AG04450 (cell line): ENCODE data around the gene COL7A1. TPM values are rescaled to one million over a fixed set of nuclear protein-coding genes. Genes with fewer than 3 reads are reported as not detected.

Experiments used
- CTCF ChIA-PET: fragments of 300-600, 350-600 bp; formaldehyde crosslinking; extraction: SDS; loops from one replicate; lab custom pipeline; 2022; ENCODE audit warnings: antibody characterized with exemption, inconsistent platforms; lab: Charles Lee
- POLR2A ChIA-PET: fragments of 350-600 bp; formaldehyde crosslinking; extraction: SDS; loops from one replicate; lab custom pipeline; 2021; ENCODE audit warnings: antibody characterized with exemption, inconsistent platforms; lab: Yijun Ruan, JAX
- DNase-seq: peaks from one replicate; pipeline ENCODE4 v3.0.0-alpha.2; 2011; ENCODE audit warnings: low read depth, low spot score
- H3K27ac ChIP-seq: one replicate; pipeline ENCODE4 v1.5.1; 2012; ENCODE audit warnings: low read depth, low read length, control low read depth
- H3K27me3 ChIP-seq: one replicate; pipeline ENCODE4 v1.6.0; 2012; ENCODE audit warnings: low read length; ENCODE audit not compliant: control insufficient read depth, insufficient read depth
- H3K4me3 ChIP-seq: 2 replicates; pipeline ENCODE4 v1.5.1; 2011; ENCODE audit warnings: mild to moderate bottlenecking, low read depth, low read length, control low read depth
- H3K9me3 ChIP-seq: 2 replicates; pipeline ENCODE4 v1.5.1; 2012; ENCODE audit warnings: low read length; ENCODE audit not compliant: control insufficient read depth, insufficient read depth
- polyA plus RNA-seq: library from polyadenylated mRNA; depleted of rRNA; stranded (reverse); fragments of >200 nt; gene quantifications from 2 replicates; pipeline ENCODE4 v1.2.3, GENCODE V29; 2011
- TF ChIP-seq, protein P1 (sequence below): IDR thresholded peaks from 2 replicates; pipeline ENCODE4 v1.5.1; 2011; ENCODE audit warnings: low read depth, low read length, control low read depth, inconsistent platforms

COL7A1 gene
- polyA plus RNA-seq, 1 experiment: 19.8 TPM

DNA sequence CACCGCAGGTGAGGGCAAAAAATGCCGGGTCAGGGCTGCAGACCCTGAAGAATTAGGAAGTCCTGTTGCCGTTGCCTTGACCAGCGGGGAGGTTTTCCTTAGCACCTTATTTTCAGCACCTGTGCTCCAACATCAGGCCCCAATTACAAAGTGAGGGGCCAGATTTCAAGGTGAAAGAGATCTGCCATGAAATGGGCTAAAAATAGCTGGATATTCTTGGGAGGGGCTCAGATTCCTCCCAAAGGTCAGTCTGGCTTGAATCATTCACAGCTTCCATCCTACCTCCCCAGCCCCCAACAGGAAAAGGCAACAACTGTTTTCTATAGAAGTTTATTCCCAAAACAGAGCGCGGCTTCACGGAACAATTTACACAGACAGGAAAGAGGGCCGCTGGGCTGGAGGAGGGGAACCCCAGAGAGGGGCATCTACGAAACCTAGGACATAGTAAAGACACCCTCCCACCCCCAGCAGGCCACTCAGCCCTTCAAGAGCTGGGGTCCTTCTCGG is 41.1 kb upstream of the COL7A1 start:
- no peak for DNase-seq
- Histone ChIP-seq H3K9me3 (peaks cover 3% of the 10 kb centered on the region; the same call in 1 of the 2 replicates), H3K4me3 (peak overlapping the region; percentile 86), H3K27me3 (peaks cover 6% of the 10 kb centered on the region), H3K27ac (no peak overlapping the region)
- CTCF ChIA-PET: interaction anchor here (0.5 to 2.7 kb wide), 13 partner anchors 9 to 200 kb away, joined by 3 to 18 read pairs (median 6); partner anchors contain the start of gene CELSR3
- POLR2A ChIA-PET: interaction anchor here (0.9 to 2.2 kb wide), 10 partner anchors 13 to 81 kb away, joined by 3 to 19 read pairs (median 10); partner anchors contain the start of genes CELSR3, IP6K2 and UQCRC1
- TF ChIP-seq, protein P1, sequence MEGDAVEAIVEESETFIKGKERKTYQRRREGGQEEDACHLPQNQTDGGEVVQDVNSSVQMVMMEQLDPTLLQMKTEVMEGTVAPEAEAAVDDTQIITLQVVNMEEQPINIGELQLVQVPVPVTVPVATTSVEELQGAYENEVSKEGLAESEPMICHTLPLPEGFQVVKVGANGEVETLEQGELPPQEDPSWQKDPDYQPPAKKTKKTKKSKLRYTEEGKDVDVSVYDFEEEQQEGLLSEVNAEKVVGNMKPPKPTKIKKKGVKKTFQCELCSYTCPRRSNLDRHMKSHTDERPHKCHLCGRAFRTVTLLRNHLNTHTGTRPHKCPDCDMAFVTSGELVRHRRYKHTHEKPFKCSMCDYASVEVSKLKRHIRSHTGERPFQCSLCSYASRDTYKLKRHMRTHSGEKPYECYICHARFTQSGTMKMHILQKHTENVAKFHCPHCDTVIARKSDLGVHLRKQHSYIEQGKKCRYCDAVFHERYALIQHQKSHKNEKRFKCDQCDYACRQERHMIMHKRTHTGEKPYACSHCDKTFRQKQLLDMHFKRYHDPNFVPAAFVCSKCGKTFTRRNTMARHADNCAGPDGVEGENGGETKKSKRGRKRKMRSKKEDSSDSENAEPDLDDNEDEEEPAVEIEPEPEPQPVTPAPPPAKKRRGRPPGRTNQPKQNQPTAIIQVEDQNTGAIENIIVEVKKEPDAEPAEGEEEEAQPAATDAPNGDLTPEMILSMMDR: no peak

DNA sequence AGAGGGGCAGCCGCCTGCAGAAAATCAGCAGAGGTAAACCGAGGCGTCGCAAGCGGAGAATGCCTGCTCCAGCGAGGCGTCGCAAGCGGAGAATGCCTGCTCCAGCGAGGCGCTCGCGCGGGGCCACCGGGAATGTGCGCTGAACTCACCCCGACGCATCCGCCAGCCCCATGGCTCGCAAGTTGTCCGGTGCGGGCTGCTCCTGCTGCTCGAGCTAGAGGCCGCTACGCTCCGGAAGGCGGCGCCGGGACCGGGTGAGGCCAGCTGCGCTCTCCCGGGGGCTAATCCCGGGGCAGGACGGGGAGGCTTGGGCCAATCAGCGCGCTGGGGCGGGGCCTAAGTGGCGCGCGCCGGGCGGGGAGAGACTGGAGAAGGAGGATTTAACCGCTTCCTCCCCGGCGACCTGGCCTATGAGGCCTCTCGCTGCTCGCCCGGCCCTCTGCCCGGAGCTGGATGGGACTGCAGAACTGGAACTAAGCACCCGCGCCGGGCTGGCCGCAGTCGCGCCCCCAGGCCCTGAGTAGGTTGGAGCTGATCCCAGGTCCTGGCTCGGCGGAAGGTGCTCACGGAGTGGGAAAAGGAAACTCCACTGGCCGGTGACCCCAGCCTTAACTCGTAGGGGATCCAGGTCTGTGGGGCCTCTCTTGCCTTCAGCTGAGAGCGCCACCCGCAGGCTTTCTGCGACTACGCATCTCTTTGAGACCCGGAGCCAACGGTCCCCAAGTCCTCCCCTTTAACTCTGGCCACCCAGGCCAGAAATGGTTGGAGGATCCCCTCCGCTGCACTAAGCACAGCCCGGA is 40.3 kb upstream of the COL7A1 start, which contains the start of gene SLC26A6:
Gene SLC26A6 (minus strand): TSS at position 240 of the 800 bp plus-strand sequence. CDS start 68 bp downstream, at position 172.
- H3K27ac ChIP-seq: peak within 1 kb of the TSS; percentile 65
- peak; percentile 90 for DNase-seq
- peaks cover 6% of the 10 kb centered on the region for H3K27me3 ChIP-seq
- POLR2A ChIA-PET: interaction anchor here (0.5 to 2.2 kb wide), 16 partner anchors 12 to 1288 kb away, joined by 3 to 19 read pairs (median 4); partner anchors contain the start of genes CELSR3, IP6K2, PFKFB4 and UQCRC1
- H3K4me3 ChIP-seq: peak within 1 kb of the TSS; percentile 86
- CTCF ChIA-PET: interaction anchor here (0.5 to 2.7 kb wide), 15 partner anchors 9 to 199 kb away, joined by 3 to 18 read pairs (median 5); partner anchors contain the start of genes CELSR3 and NCKIPSD
- TF ChIP-seq, protein P1: peak; percentile 72
- H3K9me3 ChIP-seq: peaks cover 3% of the 10 kb centered on the region; the same call in 1 of the 2 replicates

DNA sequence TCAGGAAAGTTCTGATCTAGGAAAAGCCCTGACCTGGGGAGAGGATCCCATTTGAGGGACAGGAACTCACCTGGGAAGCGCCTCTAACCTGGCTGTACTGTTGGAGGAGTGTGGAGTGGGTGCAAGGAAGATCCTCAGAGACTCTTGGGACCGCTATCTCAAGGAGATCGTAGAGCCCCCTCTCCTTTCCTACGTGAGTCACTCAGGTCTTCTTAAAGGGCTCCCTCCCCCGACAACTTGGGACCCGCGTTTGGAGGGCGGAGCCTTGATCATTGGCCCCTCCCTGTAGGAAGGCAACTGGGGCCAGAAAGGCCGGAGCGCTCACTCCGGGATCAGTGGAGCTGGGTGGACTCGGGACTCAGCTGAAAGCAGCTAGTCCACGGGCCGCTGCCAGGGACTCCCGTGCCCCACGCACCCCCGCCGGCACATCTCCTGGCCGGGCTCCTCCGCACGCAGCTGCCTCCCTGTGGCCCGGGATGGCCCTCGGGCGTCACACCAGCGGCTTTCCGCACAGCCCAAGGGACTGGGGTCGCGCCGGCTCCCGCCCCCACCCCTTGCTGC is 39.6 kb upstream of the COL7A1 start:
- no peak for DNase-seq
- POLR2A ChIA-PET: interaction anchor here (0.9 to 2.2 kb wide), 11 partner anchors 12 to 162 kb away, joined by 3 to 19 read pairs (median 5); partner anchors contain the start of gene CELSR3
- H3K27ac ChIP-seq: peak overlapping the region; percentile 47
- TF ChIP-seq, protein P1: no peak
- peaks cover 3% of the 10 kb centered on the region; the same call in 1 of the 2 replicates for H3K9me3 ChIP-seq
- peaks cover under 1% of the 10 kb centered on the region for H3K27me3 ChIP-seq
- CTCF ChIA-PET: interaction anchor here (0.6 to 2.7 kb wide), 13 partner anchors 10 to 199 kb away, joined by 3 to 18 read pairs (median 4); partner anchors contain the start of genes CELSR3 and NCKIPSD
- peak overlapping the region; percentile 86 for H3K4me3 ChIP-seq

DNA sequence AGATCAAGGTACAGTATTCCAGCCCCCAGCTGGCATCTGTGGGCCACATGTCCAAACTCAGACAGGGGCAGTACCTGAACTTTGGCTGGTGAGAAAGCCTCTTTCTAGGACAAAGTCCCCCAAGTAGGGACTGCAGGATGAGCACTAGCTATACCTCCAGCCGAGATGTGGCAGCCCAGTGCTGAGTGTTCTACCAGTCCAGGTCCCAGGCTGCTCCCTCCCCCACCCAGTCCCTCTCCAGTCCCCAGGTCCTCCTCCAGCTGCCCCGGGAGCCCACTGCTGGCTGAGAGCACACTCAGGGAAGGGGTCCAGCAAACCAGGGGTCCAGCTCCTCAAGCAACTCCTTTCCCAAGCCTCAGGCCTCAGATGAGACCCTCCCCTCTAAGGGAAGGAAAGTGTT is 38.6 kb upstream of the COL7A1 start:
- H3K27ac ChIP-seq: no peak overlapping the region

More for the DNA sequence above, 38.6 kb upstream of the COL7A1 start:
- TF ChIP-seq, protein P1: no peak
- H3K27me3 ChIP-seq: no peaks in the 10 kb centered on the region
- DNase-seq: no peak
- ChIA-PET CTCF (interaction anchor here (2.7 kb wide), 1 partner anchor 29 kb away, joined by 13 read pairs; the partner anchor contains the start of gene CELSR3), POLR2A (interaction anchor here (0.6 kb wide), 1 partner anchor 32 kb away, joined by 5 read pairs; no protein-coding TSS in a partner anchor)
- H3K4me3 ChIP-seq: peak overlapping the region; percentile 86
- H3K9me3 ChIP-seq: peaks cover 3% of the 10 kb centered on the region; the same call in 1 of the 2 replicates
